Activated T-helper 1 cell treated with anti-CD3 and anti-CD28 coated beads, Interleukin-12 subunit alpha, Interleukin-12 subunit beta, Interleukin-2, Interleukin-4 antibody, amounts not matched to agents 30 ng/mL and 10 ng/mL and 1 ng/mL, durations not matched to agents 14 hours and 24 hours and 36 hours (primary cell): ENCODE results near the gene IGHMBP2. TPM values are rescaled to one million over a fixed set of nuclear protein-coding genes. Genes with fewer than 3 reads are reported as not detected.

Experiments used
- DNase-seq: peaks from one replicate; pipeline ENCODE4 v3.0.0; 2021; ENCODE audit warnings: low spot score
- H3K27ac Mint-ChIP-seq: one replicate; pipeline ENCODE4 v1.8.0; 2021; ENCODE audit warnings: mild to moderate bottlenecking, mixed read lengths
- H3K27me3 Mint-ChIP-seq: one replicate; pipeline ENCODE4 v1.8.0; 2022; ENCODE audit warnings: mild to moderate bottlenecking, moderate library complexity, mixed read lengths; ENCODE audit not compliant: insufficient read depth
- H3K36me3 Mint-ChIP-seq: one replicate; pipeline ENCODE4 v1.8.0; 2021; ENCODE audit warnings: low read depth, mixed read lengths
- H3K4me1 Mint-ChIP-seq: one replicate; pipeline ENCODE4 v1.8.0; 2021; ENCODE audit warnings: low read depth, mixed read lengths
- H3K4me3 Mint-ChIP-seq: one replicate; pipeline ENCODE4 v1.8.0; 2021; ENCODE audit warnings: mild to moderate bottlenecking, moderate library complexity, mixed read lengths
- H3K9me3 Mint-ChIP-seq: one replicate; pipeline ENCODE4 v1.8.0; 2021; ENCODE audit warnings: mixed read lengths
- intact Hi-C: fragments of 100-400 bp; cut with micrococcal nuclease; formaldehyde crosslinking; loops from one replicate; pipeline ENCODE4 v1.15.1; 2024
- total RNA-seq: library from RNA; stranded (reverse); gene quantifications from 2 replicates; pipeline ENCODE4 v1.2.3, GENCODE V29; 2022

Gene IGHMBP2
- total RNA-seq, 1 donor from 2014 or later: 42.3 TPM

- H3K27ac Mint-ChIP-seq: no peak overlapping the region
These were observed 78.4 kb downstream of the IGHMBP2 start for GRCh38 chr11:68982134-68982533.

GRCh38 chr11:68983801-68984200, 80.1 kb downstream of the IGHMBP2 start:
- Mint-ChIP-seq H3K9me3 (peaks cover 4% of the 10 kb centered on the region), H3K4me1 (no peaks in the 10 kb centered on the region), H3K36me3 (no peaks in the 10 kb centered on the region), H3K4me3 (no peak overlapping the region), H3K27ac (no peak overlapping the region), H3K27me3 (peaks cover 4% of the 10 kb centered on the region)
- DNase-seq: no peak
- intact Hi-C loops: no loop called here

More at GRCh38 chr11:68982134-68982533, 78.4 kb downstream of the IGHMBP2 start:
- Mint-ChIP-seq H3K27me3 (peaks cover 4% of the 10 kb centered on the region), H3K4me1 (no peaks in the 10 kb centered on the region), H3K9me3 (peaks cover 4% of the 10 kb centered on the region), H3K4me3 (no peak overlapping the region), H3K36me3 (no peaks in the 10 kb centered on the region)
- no peak for DNase-seq
- intact Hi-C loops: no loop called here

- Mint-ChIP-seq H3K9me3 (peaks cover 3% of the 10 kb centered on the region), H3K4me3 (no peak overlapping the region), H3K27ac (no peak overlapping the region), H3K4me1 (no peaks in the 10 kb centered on the region), H3K27me3 (peaks cover 3% of the 10 kb centered on the region), H3K36me3 (no peaks in the 10 kb centered on the region)
- intact Hi-C loops: no loop called here
- no peak for DNase-seq
These were observed 83.5 kb downstream of the IGHMBP2 start for GRCh38 chr11:68987211-68987610.

GRCh38 chr11:68988491-68988890, 84.8 kb downstream of the IGHMBP2 start:
- Mint-ChIP-seq H3K27ac (no peak overlapping the region), H3K9me3 (no peaks in the 10 kb centered on the region), H3K36me3 (no peaks in the 10 kb centered on the region), H3K4me3 (no peak overlapping the region), H3K4me1 (no peaks in the 10 kb centered on the region), H3K27me3 (peaks cover 3% of the 10 kb centered on the region)
- DNase-seq: no peak
- intact Hi-C loops: no loop called here

Other genes starting within 250 kb of the IGHMBP2 start
- 0.65 and 0.91 TPM in 2 replicates for gene GAL, start 219.3 kb upstream of the IGHMBP2 start, total RNA-seq
- gene TESMIN, start 152.4 kb upstream of the IGHMBP2 start, total RNA-seq: 1.0 and 2.1 TPM in 2 replicates
- 22.0 and 22.6 TPM in 2 replicates for gene CPT1A, start 62.0 kb upstream of the IGHMBP2 start, total RNA-seq
- 121 and 122 TPM in 2 replicates for gene MRPL21, start 59 bp upstream of the IGHMBP2 start, total RNA-seq
- gene MRGPRD, start 77.1 kb downstream of the IGHMBP2 start, total RNA-seq: not detected in 2 replicates
- gene MRGPRF, start 109.4 kb downstream of the IGHMBP2 start, total RNA-seq: not detected in 2 replicates
- 17.4 and 19.2 TPM in 2 replicates for gene TPCN2, start 145.0 kb downstream of the IGHMBP2 start, total RNA-seq